Right lobe of liver (tissue), 4 donors: ENCODE data around the gene ANO6.

Experiments
- CTCF ChIP-seq, 4 donors: fragments of 200-600 bp in 3 of 4; fragments of 450-650 bp in 1 of 4; IDR thresholded peaks; one replicate each; pipeline versions ENCODE4 v1.5.1 to v1.8.0; 2016 to 2022; ENCODE audit warnings: antibody characterized with exemption in 4 of 4, mild to moderate bottlenecking in 2 of 4
- POLR2A ChIP-seq: fragments of 450-650 bp; IDR thresholded peaks from one replicate; pipeline ENCODE4 v1.6.1; 2017; ENCODE audit warnings: antibody characterized with exemption, mild to moderate bottlenecking
- donor health status: DM: no; HTN: no; CAD: no.
- donor health status: DM: no; HTN: no; CAD: no.
- donor health status: DM: no; HTN: yes; CAD: no.

GRCh38 chr12:45260104-45260815 lies 44.4 kb downstream of the ANO6 start:
- no peak for TF ChIP-seq CTCF (IDR thresholded peaks at IDR 0.05)
- TF ChIP-seq POLR2A, result no peak
